Calu3 (cell line): ENCODE data around the gene CSRNP3. TPM values are rescaled to one million over a fixed set of nuclear protein-coding genes. Genes with fewer than 3 reads are reported as not detected.

ENCODE experiments used
- BruUV-seq: library from RNA; stranded (reverse); fragments of 400-500 nt; replicated peaks from 2 replicates; lab custom pipeline; 2021; lab: Mats Ljungman, UMichigan
- CTCF ChIA-PET: fragments of 300-600 bp; sonication (Branson Sonifier 250); formaldehyde crosslinking; loops from one replicate; lab custom pipeline; 2022; ENCODE audit warnings: antibody characterized with exemption; lab: Charles Lee
- DNase-seq: peaks from one replicate; pipeline ENCODE4 v3.0.0; 2022
- H3K27ac Mint-ChIP-seq: one replicate; pipeline ENCODE4 v1.8.0; 2022; ENCODE audit warnings: mixed read lengths; ENCODE audit not compliant: unreplicated experiment
- H3K27me3 Mint-ChIP-seq: one replicate; pipeline ENCODE4 v1.8.0; 2022; ENCODE audit warnings: mixed read lengths; ENCODE audit not compliant: unreplicated experiment
- H3K36me3 Mint-ChIP-seq: one replicate; pipeline ENCODE4 v1.8.0; 2022; ENCODE audit warnings: mild to moderate bottlenecking, moderate library complexity, mixed read lengths; ENCODE audit not compliant: insufficient read depth, unreplicated experiment
- H3K4me1 Mint-ChIP-seq: one replicate; pipeline ENCODE4 v1.8.0; 2022; ENCODE audit warnings: mild to moderate bottlenecking, low read depth, mixed read lengths; ENCODE audit not compliant: unreplicated experiment
- H3K4me3 Mint-ChIP-seq: one replicate; pipeline ENCODE4 v1.8.0; 2022; ENCODE audit warnings: mild to moderate bottlenecking, low read depth, moderate library complexity, mixed read lengths; ENCODE audit not compliant: unreplicated experiment
- H3K9me3 Mint-ChIP-seq: one replicate; pipeline ENCODE4 v1.8.0; 2022; ENCODE audit warnings: low read depth, mixed read lengths; ENCODE audit not compliant: unreplicated experiment
- intact Hi-C: fragments of 100-400 bp; cut with micrococcal nuclease; formaldehyde crosslinking; loops from one replicate; pipeline ENCODE4 v1.10.0; 2022; ENCODE audit not compliant: unreplicated experiment
- total RNA-seq: library from RNA; stranded (reverse); gene quantifications from 2 replicates; pipeline ENCODE4 v1.2.3, GENCODE V29; 2022
- TF ChIP-seq, protein P1 (sequence below): fragments of 200-600 bp; IDR thresholded peaks from one replicate; pipeline ENCODE4 v1.8.0; 2022; ENCODE audit warnings: antibody characterized with exemption; ENCODE audit not compliant: unreplicated experiment

The CSRNP3 gene
- total RNA-seq, 1 experiment from 2014 or later: 1.8 TPM

DNA sequence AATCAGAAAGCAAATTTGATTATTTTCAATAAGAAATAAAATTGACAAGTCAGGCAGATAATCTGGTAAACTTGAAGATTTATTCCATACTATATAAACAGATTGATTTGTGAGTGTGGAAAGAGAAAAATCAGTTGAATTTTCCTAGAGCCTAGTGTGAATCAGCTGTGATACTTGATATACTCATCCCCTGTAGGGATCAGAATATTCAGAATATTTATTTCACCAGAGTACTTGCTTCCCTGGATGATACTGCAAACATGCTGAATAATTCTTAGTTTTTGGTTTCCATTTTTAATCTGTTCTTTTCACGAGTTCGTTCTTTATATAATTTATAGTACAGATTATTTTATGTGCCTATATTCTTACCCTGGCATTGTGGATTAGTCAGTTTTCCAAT, 181.7 kb downstream of the CSRNP3 start:
- intact Hi-C loops: no loop called here
- H3K4me3 Mint-ChIP-seq: no peak overlapping the region
- TF ChIP-seq, protein P1, sequence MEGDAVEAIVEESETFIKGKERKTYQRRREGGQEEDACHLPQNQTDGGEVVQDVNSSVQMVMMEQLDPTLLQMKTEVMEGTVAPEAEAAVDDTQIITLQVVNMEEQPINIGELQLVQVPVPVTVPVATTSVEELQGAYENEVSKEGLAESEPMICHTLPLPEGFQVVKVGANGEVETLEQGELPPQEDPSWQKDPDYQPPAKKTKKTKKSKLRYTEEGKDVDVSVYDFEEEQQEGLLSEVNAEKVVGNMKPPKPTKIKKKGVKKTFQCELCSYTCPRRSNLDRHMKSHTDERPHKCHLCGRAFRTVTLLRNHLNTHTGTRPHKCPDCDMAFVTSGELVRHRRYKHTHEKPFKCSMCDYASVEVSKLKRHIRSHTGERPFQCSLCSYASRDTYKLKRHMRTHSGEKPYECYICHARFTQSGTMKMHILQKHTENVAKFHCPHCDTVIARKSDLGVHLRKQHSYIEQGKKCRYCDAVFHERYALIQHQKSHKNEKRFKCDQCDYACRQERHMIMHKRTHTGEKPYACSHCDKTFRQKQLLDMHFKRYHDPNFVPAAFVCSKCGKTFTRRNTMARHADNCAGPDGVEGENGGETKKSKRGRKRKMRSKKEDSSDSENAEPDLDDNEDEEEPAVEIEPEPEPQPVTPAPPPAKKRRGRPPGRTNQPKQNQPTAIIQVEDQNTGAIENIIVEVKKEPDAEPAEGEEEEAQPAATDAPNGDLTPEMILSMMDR: no peak
- H3K27me3 Mint-ChIP-seq: no peaks in the 10 kb centered on the region
- H3K4me1 Mint-ChIP-seq: no peaks in the 10 kb centered on the region
- no peaks in the 10 kb centered on the region for H3K9me3 Mint-ChIP-seq
- no TSS peak for BruUV-seq
- no peaks in the 10 kb centered on the region for H3K36me3 Mint-ChIP-seq
- CTCF ChIA-PET: interaction anchor here (0.5 kb wide), 1 partner anchor 9 kb away, joined by 6 read pairs; no protein-coding TSS in a partner anchor
- no peak overlapping the region for H3K27ac Mint-ChIP-seq
- no peak for DNase-seq

DNA sequence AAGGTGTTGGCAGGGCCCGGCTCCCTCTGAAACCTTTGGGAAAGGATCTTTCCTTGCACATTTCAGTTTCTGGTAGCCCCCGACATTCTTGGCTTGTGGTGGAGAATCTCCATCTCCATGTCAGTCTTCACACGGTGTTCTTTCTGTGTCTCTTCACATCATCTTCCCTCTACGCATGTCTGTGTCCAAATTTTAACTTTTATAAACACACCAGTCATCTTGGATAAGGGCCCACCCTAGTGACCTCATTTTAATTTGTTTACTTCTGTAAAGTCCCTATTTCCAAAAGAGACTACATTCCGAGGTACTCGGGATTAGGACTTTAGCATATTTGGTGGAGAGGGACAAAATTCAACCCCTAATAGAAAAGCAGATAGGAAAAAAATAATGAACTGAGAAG, 186.2 kb downstream of the CSRNP3 start:
- Mint-ChIP-seq H3K4me3 (no peak overlapping the region), H3K9me3 (no peaks in the 10 kb centered on the region), H3K27ac (no peak overlapping the region), H3K4me1 (no peaks in the 10 kb centered on the region), H3K27me3 (no peaks in the 10 kb centered on the region), H3K36me3 (no peaks in the 10 kb centered on the region)
- CTCF ChIA-PET: no interaction called here
- BruUV-seq: no TSS peak
- DNase-seq: no peak
- TF ChIP-seq, protein P1: no peak
- intact Hi-C loops: no loop called here

DNA sequence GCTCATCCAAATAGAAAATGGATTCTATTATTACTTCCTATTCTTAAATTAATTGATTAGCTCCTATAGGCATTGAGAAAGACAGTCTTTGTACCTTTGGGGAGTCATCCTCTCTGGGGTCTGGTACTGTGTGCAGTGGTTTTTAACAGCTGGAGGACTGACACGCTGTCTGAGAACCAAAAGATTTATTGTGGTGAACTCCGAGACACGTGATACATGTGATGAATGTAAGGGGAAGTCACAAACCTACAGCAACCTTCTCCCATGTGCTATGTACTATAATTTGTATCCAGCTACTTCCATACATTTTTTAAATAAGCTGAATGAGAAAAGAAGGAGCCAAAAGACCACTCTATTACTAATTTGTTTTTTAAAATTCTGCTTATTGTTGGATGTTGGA, 190.9 kb downstream of the CSRNP3 start:
- intact Hi-C loops: no loop called here
- TF ChIP-seq, protein P1: no peak
- H3K9me3 Mint-ChIP-seq: no peaks in the 10 kb centered on the region
- no peak overlapping the region for H3K4me3 Mint-ChIP-seq
- peaks cover 10% of the 10 kb centered on the region for H3K4me1 Mint-ChIP-seq
- no peak for DNase-seq
- no peak overlapping the region for H3K27ac Mint-ChIP-seq
- H3K27me3 Mint-ChIP-seq: peaks cover 4% of the 10 kb centered on the region
- no peaks in the 10 kb centered on the region for H3K36me3 Mint-ChIP-seq
- CTCF ChIA-PET: no interaction called here
- no TSS peak for BruUV-seq

DNA sequence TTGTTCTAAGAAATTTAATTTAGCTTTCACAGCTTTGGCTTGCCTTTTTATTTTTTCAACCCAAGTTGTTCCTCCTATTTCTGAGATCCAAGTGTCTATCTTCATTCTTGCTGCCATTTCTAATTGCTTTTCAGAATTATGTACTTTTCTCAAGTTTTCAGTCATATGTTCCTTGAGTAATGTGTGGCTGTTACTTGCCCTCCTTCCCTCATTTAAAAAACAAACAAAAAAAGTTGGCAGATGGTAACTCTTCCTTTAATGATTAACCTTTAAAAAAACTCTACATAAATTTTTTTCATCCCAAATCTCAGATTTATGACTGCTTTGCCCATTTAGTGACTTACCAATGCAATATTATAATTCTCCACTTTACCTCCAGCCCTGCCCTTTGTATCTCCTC, 193.2 kb downstream of the CSRNP3 start:
- BruUV-seq: no TSS peak

More for the DNA sequence above, 193.2 kb downstream of the CSRNP3 start:
- no peak for DNase-seq
- no peak overlapping the region for H3K27ac Mint-ChIP-seq
- no peaks in the 10 kb centered on the region for H3K36me3 Mint-ChIP-seq
- H3K9me3 Mint-ChIP-seq: peaks cover 12% of the 10 kb centered on the region
- TF ChIP-seq, protein P1: no peak
- peaks cover 10% of the 10 kb centered on the region for H3K4me1 Mint-ChIP-seq
- CTCF ChIA-PET: no interaction called here
- peaks cover 24% of the 10 kb centered on the region for H3K27me3 Mint-ChIP-seq
- H3K4me3 Mint-ChIP-seq: no peak overlapping the region
- intact Hi-C loops: no loop called here
